OCI-LY3 (cell line): ENCODE results near the gene MLLT10.

ENCODE experiments used
- EZH2phosphoT487 ChIP-seq: fragments of 200-600 bp; shearing (Covaris generic); IDR thresholded peaks from 2 replicates; pipeline ENCODE4 v1.6.1; 2018; ENCODE audit warnings: antibody characterized with exemption, mixed run types, low read depth
- TF ChIP-seq, protein P1 (sequence below): fragments of 200-600, 300-600 bp; sonication (generic); IDR thresholded peaks from 2 replicates; pipeline ENCODE4 v1.5.1; 2014; ENCODE audit warnings: antibody characterized with exemption, low read length, low read depth

DNA sequence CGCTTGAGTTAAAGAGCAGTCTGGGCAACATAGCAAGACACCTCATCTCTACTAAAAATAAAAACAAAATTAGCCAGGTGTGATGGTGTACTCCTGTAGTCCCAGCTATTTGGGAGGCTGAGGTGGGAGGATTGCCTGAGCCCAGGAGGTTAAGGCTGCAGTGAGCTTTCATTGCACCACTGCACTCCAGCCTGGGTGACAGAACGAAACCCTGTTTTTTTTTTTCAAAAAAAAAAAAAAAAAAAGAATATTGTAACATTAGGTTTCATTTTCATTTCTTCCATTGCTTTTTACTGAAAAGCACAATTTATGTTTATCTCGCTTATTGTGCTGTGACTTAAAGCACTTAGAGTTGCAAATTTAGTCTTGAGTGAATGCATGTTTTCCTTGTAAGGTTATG is 80.0 kb downstream of the MLLT10 start:
- TF ChIP-seq, protein P1, sequence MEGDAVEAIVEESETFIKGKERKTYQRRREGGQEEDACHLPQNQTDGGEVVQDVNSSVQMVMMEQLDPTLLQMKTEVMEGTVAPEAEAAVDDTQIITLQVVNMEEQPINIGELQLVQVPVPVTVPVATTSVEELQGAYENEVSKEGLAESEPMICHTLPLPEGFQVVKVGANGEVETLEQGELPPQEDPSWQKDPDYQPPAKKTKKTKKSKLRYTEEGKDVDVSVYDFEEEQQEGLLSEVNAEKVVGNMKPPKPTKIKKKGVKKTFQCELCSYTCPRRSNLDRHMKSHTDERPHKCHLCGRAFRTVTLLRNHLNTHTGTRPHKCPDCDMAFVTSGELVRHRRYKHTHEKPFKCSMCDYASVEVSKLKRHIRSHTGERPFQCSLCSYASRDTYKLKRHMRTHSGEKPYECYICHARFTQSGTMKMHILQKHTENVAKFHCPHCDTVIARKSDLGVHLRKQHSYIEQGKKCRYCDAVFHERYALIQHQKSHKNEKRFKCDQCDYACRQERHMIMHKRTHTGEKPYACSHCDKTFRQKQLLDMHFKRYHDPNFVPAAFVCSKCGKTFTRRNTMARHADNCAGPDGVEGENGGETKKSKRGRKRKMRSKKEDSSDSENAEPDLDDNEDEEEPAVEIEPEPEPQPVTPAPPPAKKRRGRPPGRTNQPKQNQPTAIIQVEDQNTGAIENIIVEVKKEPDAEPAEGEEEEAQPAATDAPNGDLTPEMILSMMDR = no peak
- TF ChIP-seq EZH2phosphoT487 = no peak
